K562 (cell line): Measurements from ENCODE around the gene UNC119. TPM values are rescaled to one million over a fixed set of nuclear protein-coding genes. Genes with fewer than 3 reads are reported as not detected.

Source experiments
- ATAC-seq: fragments of 200-7000 bp; cut with Tn5 transposase; 3 replicates; pipeline ENCODE4 v1.9.1; 2020; ENCODE audit warnings: moderate library complexity
- BruUV-seq: library from RNA; stranded (reverse); fragments of 400-500 nt; replicated peaks from 2 replicates; lab custom pipeline; 2021; lab: Mats Ljungman, UMichigan
- CTCF ChIA-PET: fragments of 300-600 bp; formaldehyde crosslinking; extraction: SDS; loops from one replicate; lab custom pipeline; 2021; ENCODE audit warnings: low intra/inter-chr PET ratio; lab: Yijun Ruan, JAX
- POLR2A ChIA-PET: fragments of 300-600, 350-650 bp; sonication (Branson Sonifier 250); formaldehyde crosslinking; extraction: SDS; loops from one replicate; lab custom pipeline; 2021; ENCODE audit warnings: antibody characterized with exemption, inconsistent platforms; lab: Yijun Ruan, JAX
- DNase-seq, 4 experiments: peaks; one replicate each; pipeline versions ENCODE4 v3.0.0 to v3.0.0-alpha.2; 2011 to 2018; ENCODE audit warnings: low spot score in 3 of 4, mixed read lengths in 3 of 4; ENCODE audit errors: extremely low read depth in 1 of 4
- FAIRE-seq: peaks from 2 replicates; lab custom pipeline; 2011; peaks lifted over from hg19 to GRCh38; lab: Jason Lieb, UNC
- H2AFZ ChIP-seq: 2 replicates; pipeline ENCODE4 v1.6.0; 2011; ENCODE audit warnings: low read depth, low read length, control low read depth, inconsistent platforms
- H3K27ac ChIP-seq: fragments of 200-600 bp; 3 replicates; pipeline ENCODE4 v1.8.0; 2011; ENCODE audit warnings: low read depth, mild to moderate bottlenecking, control low read depth, inconsistent platforms, low read length, moderate library complexity, mixed read lengths; ENCODE audit errors: extremely low read depth
- H3K27me3 ChIP-seq, 2 experiments: fragments of 300-600 bp in 1 of 2; 2 replicates in 1 of 2; 3 replicates in 1 of 2; pipeline versions ENCODE4 v1.6.0 to v1.8.0; 2011; ENCODE audit warnings: inconsistent platforms in 2 of 2, low read length in 2 of 2, mild to moderate bottlenecking in 1 of 2, mixed read lengths in 1 of 2, moderate library complexity in 1 of 2; ENCODE audit not compliant: control insufficient read depth in 2 of 2, insufficient read depth in 2 of 2
- H3K36me3 ChIP-seq: fragments of 300-600 bp; 3 replicates; pipeline ENCODE4 v1.8.0; 2011; ENCODE audit warnings: mild to moderate bottlenecking, low read length, inconsistent platforms; ENCODE audit not compliant: control insufficient read depth, insufficient read depth
- H3K4me1 ChIP-seq, 2 experiments: fragments of 200-600 bp in 1 of 2; replicated peaks in 1 of 2; 2 replicates in 1 of 2; 3 replicates in 1 of 2; pipeline versions ENCODE4 v1.5.1 to v1.8.0; 2011; ENCODE audit warnings: inconsistent platforms in 2 of 2, low read length in 2 of 2, mild to moderate bottlenecking in 1 of 2, mixed read lengths in 1 of 2, moderate library complexity in 1 of 2; ENCODE audit not compliant: control insufficient read depth in 2 of 2, insufficient read depth in 2 of 2
- H3K4me2 ChIP-seq: 2 replicates; pipeline ENCODE4 v1.6.1; 2011; ENCODE audit warnings: low read length, control low read depth, inconsistent platforms, mixed read lengths; ENCODE audit not compliant: insufficient read depth
- H3K4me3 ChIP-seq: fragments of 200-600 bp; sonication (generic), shearing (Covaris generic); 2 replicates; pipeline ENCODE4 v1.5.1; 2016; ENCODE audit warnings: control low read depth, inconsistent platforms
- H3K79me2 ChIP-seq: fragments of 200-600 bp; 3 replicates; pipeline ENCODE4 v1.8.0; 2011; ENCODE audit warnings: low read length, inconsistent platforms; ENCODE audit not compliant: control insufficient read depth, insufficient read depth
- H3K9ac ChIP-seq, 2 experiments: 2 replicates each; pipeline versions ENCODE4 v1.6.0 to v1.6.1; 2011; ENCODE audit warnings: low read depth in 2 of 2, low read length in 2 of 2, control low read depth in 1 of 2, inconsistent platforms in 1 of 2, mild to moderate bottlenecking in 1 of 2, mixed read lengths in 1 of 2; ENCODE audit not compliant: insufficient read depth in 1 of 2
- H3K9me1 ChIP-seq: one replicate; pipeline ENCODE4 v1.6.0; 2011; ENCODE audit warnings: inconsistent platforms, mild to moderate bottlenecking, low read length, moderate library complexity; ENCODE audit not compliant: control insufficient read depth, insufficient read depth
- H3K9me3 ChIP-seq: replicated peaks from 2 replicates; pipeline ENCODE4 v1.5.1; 2011; ENCODE audit warnings: low read depth, low read length, inconsistent platforms; ENCODE audit not compliant: control insufficient read depth, insufficient read depth
- H4K20me1 ChIP-seq: replicated peaks from 2 replicates; pipeline ENCODE4 v1.6.1; 2011; ENCODE audit warnings: low read length, inconsistent platforms, mixed read lengths; ENCODE audit not compliant: control insufficient read depth, insufficient read depth
- BCOR ChIP-seq: fragments of 450-650 bp; IDR thresholded peaks from 2 replicates; pipeline ENCODE4 v1.6.1; 2016
- C11orf30 ChIP-seq: fragments of 450-650 bp; IDR thresholded peaks from 2 replicates; pipeline ENCODE4 v1.6.1; 2016; ENCODE audit warnings: low read depth, mild to moderate bottlenecking
- ETS1 ChIP-seq: conservative IDR thresholded peaks from 2 replicates; pipeline ENCODE4 v1.6.1; 2011; ENCODE audit warnings: low read depth, mild to moderate bottlenecking, low read length; ENCODE audit not compliant: control insufficient read depth
- HDAC2 ChIP-seq: fragments of 450-650 bp; IDR thresholded peaks from 2 replicates; pipeline ENCODE4 v1.6.1; 2016; ENCODE audit warnings: mild to moderate bottlenecking
- NFIX ChIP-seq: fragments of 250-450 bp; sonication (Bioruptor Pico); IDR thresholded peaks from 2 replicates; pipeline ENCODE4 v1.4.0; 2020; ENCODE audit warnings: low read depth, mild to moderate bottlenecking, moderate library complexity
- NR0B1 ChIP-seq: fragments of 450-650 bp; IDR thresholded peaks from one replicate; pipeline ENCODE4 v1.6.1; 2018; ENCODE audit warnings: mild to moderate bottlenecking, moderate library complexity; ENCODE audit not compliant: partially characterized antibody
- SMARCA5 ChIP-seq: fragments of 450-650 bp; IDR thresholded peaks from 2 replicates; pipeline ENCODE4 v1.6.1; 2016
- ZFP36 ChIP-seq: fragments of 150-350 bp; IDR thresholded peaks from 2 replicates; pipeline ENCODE4 v1.6.1; 2018; ENCODE audit warnings: low read length, low read depth; ENCODE audit not compliant: partially characterized antibody
- ZNF12 ChIP-seq: sonication (generic); formaldehyde crosslinking; IDR thresholded peaks from 2 replicates; pipeline ENCODE4 v1.4.0; 2020; ENCODE audit warnings: mild to moderate bottlenecking, missing genetic modification reagents
- ZNF507 ChIP-seq: conservative IDR thresholded peaks from 2 replicates; pipeline ENCODE4 v1.6.1; 2017; ENCODE audit warnings: missing genetic modification characterization, missing compliant biosample characterization
- ZNF584 ChIP-seq: fragments of 200-800 bp; sonication (Bioruptor generic); IDR thresholded peaks from 2 replicates; pipeline ENCODE4 v1.6.1; 2016; ENCODE audit warnings: low read depth, mild to moderate bottlenecking, missing genetic modification characterization, missing compliant biosample characterization
- ZNF699 ChIP-seq: fragments of 250-450 bp; sonication (Bioruptor Pico); IDR thresholded peaks from 2 replicates; pipeline ENCODE4 v1.8.0; 2021; ENCODE audit warnings: mild to moderate bottlenecking, moderate library complexity; ENCODE audit not compliant: insufficient replicate concordance
- ZNF766 ChIP-seq: fragments of 200-800 bp; sonication (Bioruptor generic); conservative IDR thresholded peaks from 2 replicates; pipeline ENCODE4 v1.6.1; 2016; ENCODE audit warnings: missing genetic modification characterization, missing compliant biosample characterization
- WGBS: fragments of 100-300 bp; shearing (Covaris generic); methylation state at CpG from one replicate; pipeline ENCODE4 v1.1.6; 2016; ENCODE audit warnings: low coverage, mixed read lengths; ENCODE audit not compliant: insufficient coverage; ENCODE audit errors: missing lambda C conversion rate; 5-methylcytosine and 5-hydroxymethylcytosine counted together
- in situ Hi-C: fragments of 300-500 bp; cut with MboI; formaldehyde crosslinking; loops from 4 replicates; pipeline ENCODE4 v1.15.0; 2018; ENCODE audit warnings: inconsistent platforms, mixed read lengths
- intact Hi-C: fragments of 100-400 bp; cut with micrococcal nuclease; formaldehyde crosslinking; loops from 2 replicates; pipeline ENCODE4 v1.14.2; 2022
- polyA plus RNA-seq, 8 experiments: library from polyadenylated mRNA; depleted of rRNA in 4 of 8; stranded (reverse) in 5 of 8; unstranded in 3 of 8; fragments of >200 nt; fragmentation: Nextera tagmentation in 2 of 8; fragmentation: Illumina TruSeq in 1 of 8; extraction: Ambion mirVana in 2 of 8; extraction: Trizol in 1 of 8; gene quantifications; 2 replicates each; pipeline versions ENCODE4 v1.2.1 to v1.2.3, GENCODE V29; 2011 to 2014; ENCODE audit warnings: inconsistent platforms in 1 of 8, missing spikeins in 1 of 8
- total RNA-seq, 7 experiments: library from RNA; depleted of rRNA in 6 of 7; stranded (reverse); fragments of >200 nt in 6 of 7; fragmentation: Illumina TruSeq in 2 of 7; extraction: Trizol in 2 of 7; gene quantifications; 2 replicates each; pipeline versions ENCODE4 v1.2.1 to v1.2.3, GENCODE V29; 2011 to 2021; ENCODE audit warnings: low replicate concordance in 1 of 7
- TF ChIP-seq, protein P1 (sequence below): sonication (generic); formaldehyde crosslinking; IDR thresholded peaks from 2 replicates; pipeline ENCODE4 v1.8.0; 2022; ENCODE audit warnings: mild to moderate bottlenecking, missing genetic modification reagents
- TF ChIP-seq, protein P2 (sequence below), 2 experiments: fragments of 450-650 bp; IDR thresholded peaks; 2 replicates each; pipeline ENCODE4 v1.6.1; 2018; ENCODE audit warnings: mild to moderate bottlenecking in 2 of 2, low read depth in 1 of 2; ENCODE audit not compliant: partially characterized antibody in 2 of 2

The UNC119 gene
- total and polyA plus RNA-seq, 9 of the 15 experiments (the other 6 are each of a cell fraction or from before 2014, with no cell fraction given) = 0.37 to 47.7 (median 16.3) TPM

- no peak overlapping the region for H3K9ac ChIP-seq
- peaks cover 5% of the 10 kb centered on the region; the same call in 1 of the 2 replicates for H4K20me1 ChIP-seq
- H3K9me3 ChIP-seq = no peaks in the 10 kb centered on the region
- H3K4me2 ChIP-seq = no peak overlapping the region
- DNase-seq (no peak), FAIRE-seq (no peak), ATAC-seq (no peak)
- intact Hi-C loops = no loop called here
- in situ Hi-C loops = loop anchor here (5.0 kb wide), 1 partner anchor 37 kb away; no protein-coding TSS in a partner anchor
- peaks cover 0 to 18% of the 10 kb centered on the region in 2 experiments; a peak in 2 of 5 replicates for H3K4me1 ChIP-seq
- CTCF ChIA-PET = no interaction called here
- H3K27me3 ChIP-seq = peaks cover 4 to 12% of the 10 kb centered on the region in 2 experiments; a peak in 4 of 5 replicates
- H3K9me1 ChIP-seq = no peaks in the 10 kb centered on the region
- H3K27ac ChIP-seq = no peak overlapping the region
- 4% methylated on average over 6 of the region's 9 CpGs for WGBS
- H3K4me3 ChIP-seq = no peak overlapping the region
- H2AFZ ChIP-seq = no peak overlapping the region
- BruUV-seq = no TSS peak
- no peaks in the 10 kb centered on the region for H3K36me3 ChIP-seq
- POLR2A ChIA-PET = interaction anchor here (0.6 to 1.0 kb wide), 2 partner anchors 27 to 144 kb away, joined by 3 to 4 read pairs; no protein-coding TSS in a partner anchor
- no peaks in the 10 kb centered on the region for H3K79me2 ChIP-seq
- no peak for TF ChIP-seq NR0B1
- no peak for TF ChIP-seq ZNF699 (CRISPR knock-in tag)
- TF ChIP-seq, protein P1, sequence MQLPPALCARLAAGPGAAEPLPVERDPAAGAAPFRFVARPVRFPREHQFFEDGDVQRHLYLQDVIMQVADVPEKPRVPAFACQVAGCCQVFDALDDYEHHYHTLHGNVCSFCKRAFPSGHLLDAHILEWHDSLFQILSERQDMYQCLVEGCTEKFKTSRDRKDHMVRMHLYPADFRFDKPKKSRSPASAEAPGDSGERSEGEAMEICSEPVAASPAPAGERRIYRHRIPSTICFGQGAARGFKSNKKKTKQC (CRISPR knock-in tag) = no peak
- TF ChIP-seq SMARCA5 = peak; percentile 78; the same call in 1 of the 2 replicates
- TF ChIP-seq ZNF507 (tag) = no peak
- TF ChIP-seq ZNF12 = no peak
- TF ChIP-seq C11orf30 = no peak
- TF ChIP-seq HDAC2 = 0 out of 2 replicates have a peak, but pooled peaks have one; percentile 51
- TF ChIP-seq, protein P2, sequence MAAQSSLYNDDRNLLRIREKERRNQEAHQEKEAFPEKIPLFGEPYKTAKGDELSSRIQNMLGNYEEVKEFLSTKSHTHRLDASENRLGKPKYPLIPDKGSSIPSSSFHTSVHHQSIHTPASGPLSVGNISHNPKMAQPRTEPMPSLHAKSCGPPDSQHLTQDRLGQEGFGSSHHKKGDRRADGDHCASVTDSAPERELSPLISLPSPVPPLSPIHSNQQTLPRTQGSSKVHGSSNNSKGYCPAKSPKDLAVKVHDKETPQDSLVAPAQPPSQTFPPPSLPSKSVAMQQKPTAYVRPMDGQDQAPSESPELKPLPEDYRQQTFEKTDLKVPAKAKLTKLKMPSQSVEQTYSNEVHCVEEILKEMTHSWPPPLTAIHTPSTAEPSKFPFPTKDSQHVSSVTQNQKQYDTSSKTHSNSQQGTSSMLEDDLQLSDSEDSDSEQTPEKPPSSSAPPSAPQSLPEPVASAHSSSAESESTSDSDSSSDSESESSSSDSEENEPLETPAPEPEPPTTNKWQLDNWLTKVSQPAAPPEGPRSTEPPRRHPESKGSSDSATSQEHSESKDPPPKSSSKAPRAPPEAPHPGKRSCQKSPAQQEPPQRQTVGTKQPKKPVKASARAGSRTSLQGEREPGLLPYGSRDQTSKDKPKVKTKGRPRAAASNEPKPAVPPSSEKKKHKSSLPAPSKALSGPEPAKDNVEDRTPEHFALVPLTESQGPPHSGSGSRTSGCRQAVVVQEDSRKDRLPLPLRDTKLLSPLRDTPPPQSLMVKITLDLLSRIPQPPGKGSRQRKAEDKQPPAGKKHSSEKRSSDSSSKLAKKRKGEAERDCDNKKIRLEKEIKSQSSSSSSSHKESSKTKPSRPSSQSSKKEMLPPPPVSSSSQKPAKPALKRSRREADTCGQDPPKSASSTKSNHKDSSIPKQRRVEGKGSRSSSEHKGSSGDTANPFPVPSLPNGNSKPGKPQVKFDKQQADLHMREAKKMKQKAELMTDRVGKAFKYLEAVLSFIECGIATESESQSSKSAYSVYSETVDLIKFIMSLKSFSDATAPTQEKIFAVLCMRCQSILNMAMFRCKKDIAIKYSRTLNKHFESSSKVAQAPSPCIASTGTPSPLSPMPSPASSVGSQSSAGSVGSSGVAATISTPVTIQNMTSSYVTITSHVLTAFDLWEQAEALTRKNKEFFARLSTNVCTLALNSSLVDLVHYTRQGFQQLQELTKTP (IDR thresholded peaks at IDR 0.05; ENCODE audit: low read depth in 1 of 2, partially characterized antibody in 2 of 2) = no peak
- TF ChIP-seq ZFP36 = peak; percentile 82
- no peak for TF ChIP-seq NFIX (CRISPR knock-in tag)
- no peak for TF ChIP-seq ZNF584
- TF ChIP-seq ETS1 = no peak
- TF ChIP-seq BCOR = peak; percentile 94
- no peak for TF ChIP-seq ZNF766 (CRISPR knock-in tag)
Observed at GRCh38 chr17:28499684-28500357, 52.6 kb downstream of the UNC119 start.
